RWPE1 (cell line): ENCODE measurements around the gene PCDHA2.
"Not testable (repeated sequence)": the region's sequence is repeated elsewhere in the genome, so short reads cannot be mapped to it uniquely, and the experiment has no call there.

ENCODE experiments used
- CTCF ChIA-PET: fragments of 350-600 bp; sonication (Branson Sonifier 250); formaldehyde crosslinking; extraction: SDS; loops from one replicate; lab custom pipeline; 2021; lab: Yijun Ruan, JAX
- POLR2A ChIA-PET: fragments of 400-600 bp; formaldehyde crosslinking; extraction: SDS; loops from one replicate; lab custom pipeline; 2020; ENCODE audit warnings: antibody characterized with exemption; ENCODE audit not compliant: low non-redundant PET; lab: Yijun Ruan, JAX
- DNase-seq: peaks from one replicate; pipeline ENCODE4 v3.0.0; 2012; ENCODE audit warnings: low spot score
- H3K27ac ChIP-seq: fragments of 450-650 bp; 2 replicates; pipeline ENCODE4 v1.5.1; 2017
- CTCF ChIP-seq: fragments of 450-650 bp; conservative IDR thresholded peaks from 2 replicates; pipeline ENCODE4 v1.5.1; 2017; ENCODE audit warnings: low read depth, mild to moderate bottlenecking

The PCDHA2 gene

GRCh38 chr5:140794595-140795258, at the start of gene PCDHA2:
Gene PCDHA2, plus strand, starts transcription at chr5:140794852.
- H3K27ac ChIP-seq, result no peak within 1 kb of the TSS
- DNase-seq, result no peak
- CTCF ChIA-PET, result interaction anchor here (0.6 to 1.0 kb wide), 3 partner anchors 14 to 1244 kb away, joined by 3 to 4 read pairs (median 4); partner anchors contain the start of gene PCDHA8
- POLR2A ChIA-PET, result no interaction called here
- no peak for TF ChIP-seq CTCF

- no peak for TF ChIP-seq CTCF
- no peak for DNase-seq
- no peak overlapping the region for H3K27ac ChIP-seq
- CTCF ChIA-PET, result interaction anchor here (0.6 kb wide), 1 partner anchor 27 kb away, joined by 3 read pairs; no protein-coding TSS in a partner anchor
- POLR2A ChIA-PET, result no interaction called here
Observed at GRCh38 chr5:140753561-140753960, 41.1 kb upstream of the PCDHA2 start.

GRCh38 chr5:140764177-140764973, 30.3 kb upstream of the PCDHA2 start:
- no peak for DNase-seq
- POLR2A ChIA-PET, result no interaction called here
- CTCF ChIA-PET, result no interaction called here
- no peak for TF ChIP-seq CTCF
- H3K27ac ChIP-seq, result no peak overlapping the region

GRCh38 chr5:140767444-140767843, 27.2 kb upstream of the PCDHA2 start:
- ChIA-PET POLR2A (no interaction called here), CTCF (no interaction called here)
- no peak for DNase-seq

GRCh38 chr5:140780512-140780911, 14.1 kb upstream of the PCDHA2 start:
- no peak for DNase-seq
- no peak overlapping the region for H3K27ac ChIP-seq
- POLR2A ChIA-PET, result no interaction called here
- no peak for TF ChIP-seq CTCF
- CTCF ChIA-PET, result interaction anchor here (0.6 kb wide), 2 partner anchors 15 to 413 kb away, joined by 3 read pairs; no protein-coding TSS in a partner anchor

More at GRCh38 chr5:140767444-140767843, 27.2 kb upstream of the PCDHA2 start:
- TF ChIP-seq CTCF, result no peak
- H3K27ac ChIP-seq, result no peak overlapping the region

- no peak for TF ChIP-seq CTCF
- ChIA-PET CTCF (interaction anchor here (0.7 to 1.1 kb wide), 3 partner anchors 17 to 55 kb away, joined by 3 to 4 read pairs (median 4); no protein-coding TSS in a partner anchor), POLR2A (no interaction called here)
- DNase-seq, result no peak
- H3K27ac ChIP-seq, result no peak within 1 kb of the TSS
Observed at GRCh38 chr5:140785905-140786686, 8.6 kb upstream of the PCDHA2 start, which contains the start of gene PCDHA1. Gene PCDHA1, plus strand, starts transcription at chr5:140786140.

- H3K27ac ChIP-seq, POLR2A ChIA-PET, DNase-seq: not testable (repeated sequence)
- CTCF ChIA-PET, result interaction anchor here (0.6 kb wide), 1 partner anchor 29 kb away, joined by 3 read pairs; no protein-coding TSS in a partner anchor
Observed at GRCh38 chr5:140787422-140787821, 7.2 kb upstream of the PCDHA2 start.

GRCh38 chr5:140787849-140788504, 6.7 kb upstream of the PCDHA2 start:
- H3K27ac ChIP-seq, POLR2A ChIA-PET, CTCF ChIA-PET, DNase-seq: not testable (repeated sequence)
